Suprapubic skin (tissue), 4 donors: Measurements from ENCODE around the gene ZNF536. TPM values are rescaled to one million over a fixed set of nuclear protein-coding genes. Genes with fewer than 3 reads are reported as not detected.

Experiments used
- DNase-seq, 2 donors: peaks; one replicate each; pipeline ENCODE4 v3.0.0-alpha.2; 2019; ENCODE audit warnings: low spot score in 2 of 2
- H3K27ac ChIP-seq: fragments of 200-600 bp; sonication (generic); one replicate; pipeline ENCODE4 v1.5.1; 2019
- H3K27me3 ChIP-seq: fragments of 200-600 bp; sonication (generic); one replicate; pipeline ENCODE4 v1.5.1; 2019
- H3K36me3 ChIP-seq: fragments of 200-600 bp; sonication (generic); one replicate; pipeline ENCODE4 v1.5.1; 2019
- H3K4me1 ChIP-seq: fragments of 200-600 bp; sonication (generic); one replicate; pipeline ENCODE4 v1.5.1; 2019
- H3K4me3 ChIP-seq: fragments of 200-600 bp; sonication (generic); one replicate; pipeline ENCODE4 v1.5.1; 2019; ENCODE audit warnings: mild to moderate bottlenecking
- H3K9me3 ChIP-seq: fragments of 200-600 bp; sonication (generic); one replicate; pipeline ENCODE4 v1.5.1; 2019
- CTCF ChIP-seq, 2 donors: fragments of 200-600 bp in 1 of 2; fragments of 450-650 bp in 1 of 2; sonication (generic) in 1 of 2; IDR thresholded peaks; one replicate each; pipeline ENCODE4 v1.5.1; 2016 to 2019; ENCODE audit warnings: antibody characterized with exemption in 2 of 2, mild to moderate bottlenecking in 1 of 2, moderate library complexity in 1 of 2
- EP300 ChIP-seq: sonication (generic); formaldehyde crosslinking; IDR thresholded peaks from one replicate; pipeline ENCODE4 v1.6.1; 2017; ENCODE audit warnings: antibody characterized with exemption
- POLR2A ChIP-seq, 2 donors: fragments of 450-650 bp; IDR thresholded peaks; one replicate each; pipeline ENCODE4 v1.6.1; 2017; ENCODE audit warnings: antibody characterized with exemption in 2 of 2, mild to moderate bottlenecking in 2 of 2, moderate library complexity in 2 of 2
- POLR2AphosphoS5 ChIP-seq, 3 donors: sonication (generic); formaldehyde crosslinking; IDR thresholded peaks; one replicate each; pipeline ENCODE4 v1.6.1; 2017; ENCODE audit warnings: antibody characterized with exemption in 3 of 3
- WGBS: methylation state at CpG from one replicate; pipeline ENCODE4 v1.1.5; 2018; 5-methylcytosine and 5-hydroxymethylcytosine counted together
- total RNA-seq, 4 donors: library from RNA; depleted of rRNA; stranded (reverse); fragments of >200 nt; gene quantifications; one replicate each; pipeline ENCODE4 v1.1.0, GENCODE V29; 2016

Gene ZNF536
- total RNA-seq, 4 donors from 2014 or later, result 0.10 to 1.5 (median 0.51) TPM

- H3K4me1 ChIP-seq, result no peaks in the 10 kb centered on the region
- no peaks in the 10 kb centered on the region for H3K9me3 ChIP-seq
- peaks cover 3% of the 10 kb centered on the region for H3K27me3 ChIP-seq
- WGBS, result 96% methylated on average over 3 of the region's 3 CpGs
- no peaks in the 10 kb centered on the region for H3K36me3 ChIP-seq
- H3K27ac ChIP-seq, result no peak overlapping the region
- DNase-seq, result peak in 1 of 2 donors; percentile 43
- no peak overlapping the region for H3K4me3 ChIP-seq
- TF ChIP-seq POLR2AphosphoS5 (IDR thresholded peaks at IDR 0.05), result no peak
Measured at GRCh38 chr19:30519607-30520205, 147.5 kb downstream of the ZNF536 start.

- Histone ChIP-seq H3K36me3 (no peaks in the 10 kb centered on the region), H3K27me3 (peaks cover 3% of the 10 kb centered on the region), H3K9me3 (no peaks in the 10 kb centered on the region), H3K27ac (no peak overlapping the region), H3K4me1 (no peaks in the 10 kb centered on the region), H3K4me3 (no peak overlapping the region)
- TF ChIP-seq CTCF (IDR thresholded peaks at IDR 0.05), result no peak
- TF ChIP-seq POLR2AphosphoS5 (IDR thresholded peaks at IDR 0.05), result no peak
- TF ChIP-seq POLR2A (IDR thresholded peaks at IDR 0.05), result no peak
- no peak for TF ChIP-seq EP300
- DNase-seq, result peak in 1 of 2 donors; percentile 62
- 86% methylated on average over 9 of the region's 9 CpGs for WGBS
Measured at GRCh38 chr19:30520735-30521479, 148.7 kb downstream of the ZNF536 start.

- WGBS, result 80% methylated on average over 1 of the region's 3 CpGs
- TF ChIP-seq POLR2AphosphoS5 (IDR thresholded peaks at IDR 0.05) (no peak), EP300 (no peak), CTCF (IDR thresholded peaks at IDR 0.05) (no peak), POLR2A (IDR thresholded peaks at IDR 0.05) (no peak)
- peaks cover 3% of the 10 kb centered on the region for H3K27me3 ChIP-seq
Measured at GRCh38 chr19:30521937-30522336, 149.8 kb downstream of the ZNF536 start.

GRCh38 chr19:30522341-30522740 is 150.2 kb downstream of the ZNF536 start:
- Histone ChIP-seq H3K36me3 (no peaks in the 10 kb centered on the region), H3K27ac (no peak overlapping the region), H3K4me1 (no peaks in the 10 kb centered on the region), H3K4me3 (no peak overlapping the region), H3K9me3 (no peaks in the 10 kb centered on the region), H3K27me3 (peaks cover 3% of the 10 kb centered on the region)
- no peak for TF ChIP-seq POLR2A (IDR thresholded peaks at IDR 0.05)
- TF ChIP-seq POLR2AphosphoS5 (IDR thresholded peaks at IDR 0.05), result no peak
- no peak for TF ChIP-seq EP300
- no peak for TF ChIP-seq CTCF (IDR thresholded peaks at IDR 0.05)
- no peak for DNase-seq
- WGBS, result 42% methylated on average over 4 of the region's 4 CpGs

More at GRCh38 chr19:30521937-30522336, 149.8 kb downstream of the ZNF536 start:
- H3K27ac ChIP-seq, result no peak overlapping the region
- H3K36me3 ChIP-seq, result no peaks in the 10 kb centered on the region
- no peaks in the 10 kb centered on the region for H3K4me1 ChIP-seq
- DNase-seq, result peak in 1 of 2 donors; percentile 41
- no peaks in the 10 kb centered on the region for H3K9me3 ChIP-seq
- H3K4me3 ChIP-seq, result no peak overlapping the region

- no peak for DNase-seq
- H3K27me3 ChIP-seq, result peaks cover 7% of the 10 kb centered on the region
- WGBS, result 82% methylated on average over 10 of the region's 10 CpGs
Measured at GRCh38 chr19:30523791-30524190, 151.6 kb downstream of the ZNF536 start.

GRCh38 chr19:30525383-30525782 is 153.2 kb downstream of the ZNF536 start:
- no peak for DNase-seq
- Histone ChIP-seq H3K27ac (no peak overlapping the region), H3K36me3 (no peaks in the 10 kb centered on the region), H3K4me1 (no peaks in the 10 kb centered on the region), H3K9me3 (no peaks in the 10 kb centered on the region), H3K4me3 (no peak overlapping the region), H3K27me3 (peaks cover 7% of the 10 kb centered on the region)
- WGBS, result 86% methylated on average over 7 of the region's 7 CpGs
- TF ChIP-seq CTCF (IDR thresholded peaks at IDR 0.05) (no peak), POLR2AphosphoS5 (IDR thresholded peaks at IDR 0.05) (no peak), EP300 (no peak), POLR2A (IDR thresholded peaks at IDR 0.05) (no peak)

More at GRCh38 chr19:30523791-30524190, 151.6 kb downstream of the ZNF536 start:
- H3K4me1 ChIP-seq, result no peaks in the 10 kb centered on the region
- TF ChIP-seq POLR2A (IDR thresholded peaks at IDR 0.05), result no peak
- TF ChIP-seq POLR2AphosphoS5 (IDR thresholded peaks at IDR 0.05), result no peak
- no peaks in the 10 kb centered on the region for H3K9me3 ChIP-seq
- no peak overlapping the region for H3K27ac ChIP-seq
- H3K36me3 ChIP-seq, result no peaks in the 10 kb centered on the region
- no peak overlapping the region for H3K4me3 ChIP-seq
